Activated CD4-positive, alpha-beta T cell treated with anti-CD3 and anti-CD28 coated beads, Interleukin-2, amount 50 U/mL, for 4 hours (primary cell): Measurements from ENCODE around the gene OR5K1.
A peak's percentile ranks its signal among the peaks of the same experiment; 100 is the strongest.

Source experiments
- DNase-seq, 2 experiments: peaks; one replicate each; pipeline ENCODE4 v3.0.0-alpha.2; 2020

Gene OR5K1

GRCh38 chr3:98518816-98519215 lies 55.8 kb downstream of the OR5K1 start:
- no peak for DNase-seq

GRCh38 chr3:98519351-98519750 lies 56.4 kb downstream of the OR5K1 start:
- no peak for DNase-seq

GRCh38 chr3:98521897-98522543 lies 59.0 kb downstream of the OR5K1 start:
- DNase-seq, result peak; percentile 40 to 42
